Panc1 (cell line): ENCODE data around the gene TTC9B. TPM values are rescaled to one million over a fixed set of nuclear protein-coding genes. Genes with fewer than 3 reads are reported as not detected.
A peak's percentile ranks its signal among the peaks of the same experiment; 100 is the strongest.

Experiments
- ATAC-seq: fragments of 200-7000 bp; cut with Tn5 transposase; 2 replicates; pipeline ENCODE4 v1.9.1; 2020; ENCODE audit warnings: mild to moderate bottlenecking, moderate library complexity
- BruUV-seq: library from RNA; stranded (reverse); fragments of 400-500 nt; replicated peaks from 2 replicates; lab custom pipeline; 2021; lab: Mats Ljungman, UMichigan
- CTCF ChIA-PET: fragments of 300-600 bp; sonication (Branson Sonifier 250); formaldehyde crosslinking; loops from one replicate; lab custom pipeline; 2022; ENCODE audit warnings: antibody characterized with exemption; lab: Charles Lee
- POLR2A ChIA-PET: fragments of 300-600 bp; sonication (Branson Sonifier 250); formaldehyde crosslinking; loops from one replicate; lab custom pipeline; 2022; ENCODE audit warnings: antibody characterized with exemption; lab: Charles Lee
- DNase-seq: peaks from one replicate; pipeline ENCODE4 v3.0.0-alpha.2; 2010; ENCODE audit warnings: low read depth, low spot score
- H3K27ac ChIP-seq: 2 replicates; pipeline ENCODE4 v1.5.1; 2011; ENCODE audit warnings: mild to moderate bottlenecking, low read length, inconsistent platforms
- H3K27me3 ChIP-seq: fragments of 200-500 bp; sonication (Bioruptor generic); 2 replicates; pipeline ENCODE4 v1.6.0; 2014; ENCODE audit warnings: low read length, inconsistent platforms; ENCODE audit not compliant: control insufficient read depth, insufficient read depth
- H3K36me3 ChIP-seq: fragments of 200-500 bp; sonication (Bioruptor generic); 2 replicates; pipeline ENCODE4 v1.5.1; 2014; ENCODE audit warnings: inconsistent platforms, mild to moderate bottlenecking, low read length, moderate library complexity; ENCODE audit not compliant: control insufficient read depth, insufficient read depth
- H3K4me1 ChIP-seq: 2 replicates; pipeline ENCODE4 v1.5.1; 2011; ENCODE audit warnings: inconsistent platforms, mild to moderate bottlenecking, low read length, moderate library complexity; ENCODE audit not compliant: control insufficient read depth, insufficient read depth
- H3K4me3 ChIP-seq, 2 experiments: 2 replicates each; pipeline ENCODE4 v1.5.1; 2011 to 2012; ENCODE audit warnings: low read depth in 2 of 2, low read length in 2 of 2, mild to moderate bottlenecking in 2 of 2, inconsistent platforms in 1 of 2, moderate library complexity in 1 of 2
- H3K9me3 ChIP-seq: fragments of 200-500 bp; sonication (Bioruptor generic); 2 replicates; pipeline ENCODE4 v1.5.1; 2014; ENCODE audit warnings: low read depth, mild to moderate bottlenecking, inconsistent platforms, low read length, moderate library complexity; ENCODE audit not compliant: control insufficient read depth, insufficient read depth
- CTCF ChIP-seq: fragments of 450-650 bp; IDR thresholded peaks from 2 replicates; pipeline ENCODE4 v1.5.1; 2017; ENCODE audit warnings: mild to moderate bottlenecking
- POLR2AphosphoS5 ChIP-seq: IDR thresholded peaks from 2 replicates; pipeline ENCODE4 v1.6.1; 2012; ENCODE audit warnings: mild to moderate bottlenecking, low read depth, low read length, moderate library complexity
- REST ChIP-seq, 2 experiments: IDR thresholded peaks; 2 replicates each; pipeline ENCODE4 v1.6.1; 2011 to 2012; ENCODE audit warnings: low read depth in 2 of 2, control low read depth in 1 of 2, low read length in 1 of 2, mild to moderate bottlenecking in 1 of 2, moderate library complexity in 1 of 2; ENCODE audit not compliant: insufficient read depth in 1 of 2
- SIN3A ChIP-seq: IDR thresholded peaks from 2 replicates; pipeline ENCODE4 v1.6.1; 2012; ENCODE audit warnings: low read depth, mild to moderate bottlenecking, low read length, moderate library complexity, borderline replicate concordance; ENCODE audit not compliant: insufficient read depth
- TCF7L2 ChIP-seq: IDR thresholded peaks from 2 replicates; pipeline ENCODE4 v1.6.1; 2011; ENCODE audit warnings: mild to moderate bottlenecking, low read depth, low read length, inconsistent platforms
- in situ Hi-C: cut with HindIII; loops from 2 replicates; pipeline ENCODE4 v1.10.0; 2016; ENCODE audit warnings: low sequenced_read_pairs, low pct_unique_long_range_greater_than_20kb
- intact Hi-C: fragments of 100-400 bp; cut with micrococcal nuclease; formaldehyde crosslinking; loops from one replicate; pipeline ENCODE4 v1.10.0; 2022; ENCODE audit not compliant: unreplicated experiment
- total RNA-seq: library from RNA; stranded (reverse); gene quantifications from one replicate; pipeline ENCODE4 v1.2.1, GENCODE V29; 2021; ENCODE audit not compliant: unreplicated experiment

The TTC9B gene
- total RNA-seq, 1 experiment from 2014 or later = 2.3 TPM

DNA sequence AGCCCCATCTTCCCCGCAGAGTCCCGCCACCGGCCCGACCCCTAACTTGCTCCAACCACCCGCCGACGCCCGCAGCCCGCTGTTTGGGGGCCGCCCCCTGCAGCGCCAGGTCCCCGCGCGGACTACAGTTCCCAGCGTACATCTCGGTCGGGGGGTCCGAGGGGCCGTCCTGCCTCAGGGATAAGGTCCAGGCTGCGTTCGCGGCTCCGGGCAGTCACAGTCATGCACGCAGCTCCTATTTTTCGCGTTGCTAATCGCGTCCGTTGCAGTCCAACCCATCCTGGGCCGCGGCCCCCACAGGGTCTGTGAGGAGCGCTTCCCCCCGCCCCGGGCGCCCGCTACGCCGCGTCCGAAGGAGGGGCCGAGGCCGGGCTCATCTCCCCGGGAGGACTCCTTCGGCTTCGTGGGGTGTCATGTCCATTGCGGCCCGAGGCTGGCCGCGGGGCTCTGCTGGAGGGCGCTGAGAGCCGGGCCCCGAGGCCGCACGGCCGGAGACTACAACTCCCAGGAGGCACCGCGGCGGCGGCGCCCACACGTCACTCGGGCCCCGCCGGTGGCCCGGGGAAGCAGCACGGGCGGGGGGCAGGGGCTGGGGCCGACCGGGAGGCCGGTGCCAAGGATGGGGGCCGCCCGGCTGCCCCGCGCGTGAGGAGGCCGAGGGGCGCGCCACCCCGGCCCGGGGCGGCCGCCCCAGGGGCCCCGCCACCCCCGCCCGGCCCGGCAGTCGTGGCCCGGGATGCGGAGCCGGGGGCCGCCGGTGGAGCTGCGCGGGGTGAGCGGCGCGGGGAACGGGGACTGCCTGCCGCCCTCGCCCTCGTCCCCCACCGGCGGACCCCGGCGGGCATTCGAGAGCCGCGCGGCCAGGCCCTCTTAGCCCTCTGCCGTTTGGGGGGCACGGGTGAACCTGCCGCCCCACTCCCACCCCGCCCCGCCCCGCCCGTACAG, 27.0 kb downstream of the TTC9B start, which contains the start of gene MAP3K10:
MAP3K10 (plus strand) TSS at position 536 of the 945 bp plus-strand sequence. CDS start 606 bp downstream, outside the sequence.
- POLR2A ChIA-PET = interaction anchor here (0.5 to 3.5 kb wide), 37 partner anchors 9 to 848 kb away, joined by 3 to 41 read pairs (median 5); partner anchors contain the start of genes PSMC4, RPS16 and ZNF780A
- intact Hi-C loops = loop anchor here (2.0 kb wide), 1 partner anchor 26 kb away; no protein-coding TSS in a partner anchor
- ATAC-seq = peak; percentile 97

More for the DNA sequence above, 27.0 kb downstream of the TTC9B start, which contains the start of gene MAP3K10:
- CTCF ChIA-PET = interaction anchor here (0.5 to 3.2 kb wide), 36 partner anchors 7 to 556 kb away, joined by 3 to 43 read pairs (median 5); partner anchors contain the start of gene TTC9B
- Histone ChIP-seq H3K4me3 (peak within 1 kb of the TSS; percentile 36 to 57), H3K27me3 (peaks cover 9% of the 10 kb centered on the region), H3K36me3 (no peaks in the 10 kb centered on the region), H3K4me1 (peaks cover 23% of the 10 kb centered on the region), H3K27ac (peak within 1 kb of the TSS; percentile 49), H3K9me3 (no peaks in the 10 kb centered on the region)
- no peak for TF ChIP-seq CTCF
- no peak for TF ChIP-seq POLR2AphosphoS5
- TF ChIP-seq REST (IDR thresholded peaks at IDR 0.05; ENCODE audit: insufficient read depth in 1 of 2, low read depth in 2 of 2, low read length in 1 of 2) = no peak
- TF ChIP-seq SIN3A = no peak
- no peak for TF ChIP-seq TCF7L2
- no TSS peak for BruUV-seq
- in situ Hi-C loops = loop anchor here (5.0 kb wide), 4 partner anchors 36 to 409 kb away; partner anchors contain the start of genes CCNP and ZNF780A
- peak; percentile 99 for DNase-seq
